ENCODE results near the gene ZG16.

GRCh38 chr16:29766571-29766970 is 11.5 kb upstream of the ZG16 start:
- TF ChIP-seq CTCF (IDR thresholded peaks at IDR 0.05; ENCODE audit: low read depth, low read length, missing input control) (no peak), RAD21 (IDR thresholded peaks at IDR 0.05) (no peak), EGR1 (IDR thresholded peaks at IDR 0.05; ENCODE audit: low read depth in 2 of 2) (no peak), TAF1 (conservative IDR thresholded peaks at IDR 0.05) (no peak), JUND (IDR thresholded peaks at IDR 0.05) (no peak), REST (IDR thresholded peaks at IDR 0.05) (no peak), MAX (IDR thresholded peaks at IDR 0.05) (no peak), FOXA1 (IDR thresholded peaks at IDR 0.05) (no peak), RXRA (IDR thresholded peaks at IDR 0.05) (no peak)

Measured in liver (tissue), 3 donors.